ENCODE results near the gene EGFLAM.
A peak's percentile ranks its signal among the peaks of the same experiment; 100 is the strongest.

Gene EGFLAM

GRCh38 chr5:38469707-38470267 lies 211.4 kb downstream of the EGFLAM start:
- DNase-seq (ENCODE audit: low spot score) = no peak

GRCh38 chr5:38471709-38472108 lies 213.3 kb downstream of the EGFLAM start:
- no peak for DNase-seq (ENCODE audit: low spot score)

- DNase-seq (ENCODE audit: low spot score) = no peak
Measured at GRCh38 chr5:38472541-38472940, 214.2 kb downstream of the EGFLAM start.

- no peak for DNase-seq (ENCODE audit: low spot score)
Measured at GRCh38 chr5:38473008-38473407, 214.6 kb downstream of the EGFLAM start.

- DNase-seq (ENCODE audit: low spot score) = no peak
Measured at GRCh38 chr5:38478166-38478565, 219.8 kb downstream of the EGFLAM start.

- DNase-seq (ENCODE audit: low spot score) = no peak
Measured at GRCh38 chr5:38478878-38479277, 220.5 kb downstream of the EGFLAM start.

- DNase-seq (ENCODE audit: low spot score) = no peak
Measured at GRCh38 chr5:38479315-38479904, 221.1 kb downstream of the EGFLAM start.

- peak; percentile 26 for DNase-seq (ENCODE audit: low spot score)
Measured at GRCh38 chr5:38483805-38484398, 225.5 kb downstream of the EGFLAM start.

- DNase-seq (ENCODE audit: low spot score) = no peak
Measured at GRCh38 chr5:38494175-38494574, 235.8 kb downstream of the EGFLAM start.

- no peak for DNase-seq (ENCODE audit: low spot score)
Measured at GRCh38 chr5:38494763-38495162, 236.4 kb downstream of the EGFLAM start.

- DNase-seq (ENCODE audit: low spot score) = no peak
Measured at GRCh38 chr5:38497946-38498345, 239.6 kb downstream of the EGFLAM start.

- peak; percentile 57 for DNase-seq (ENCODE audit: low spot score)
Measured at GRCh38 chr5:38500573-38501260, 242.4 kb downstream of the EGFLAM start.

GRCh38 chr5:38506302-38506701 lies 247.9 kb downstream of the EGFLAM start:
- no peak for DNase-seq (ENCODE audit: low spot score)

- no peak for DNase-seq (ENCODE audit: low spot score)
Measured at GRCh38 chr5:38509185-38509584, 250.8 kb downstream of the EGFLAM start.

Data from kidney tubule cell (primary cell).